ENCODE measurements around the gene SLC2A1. TPM values are rescaled to one million over a fixed set of nuclear protein-coding genes. Genes with fewer than 3 reads are reported as not detected.
A peak's percentile ranks its signal among the peaks of the same experiment; 100 is the strongest.

The SLC2A1 gene
- 45.9 TPM for polyA plus RNA-seq (2012; ENCODE audit: missing spikeins)

DNA sequence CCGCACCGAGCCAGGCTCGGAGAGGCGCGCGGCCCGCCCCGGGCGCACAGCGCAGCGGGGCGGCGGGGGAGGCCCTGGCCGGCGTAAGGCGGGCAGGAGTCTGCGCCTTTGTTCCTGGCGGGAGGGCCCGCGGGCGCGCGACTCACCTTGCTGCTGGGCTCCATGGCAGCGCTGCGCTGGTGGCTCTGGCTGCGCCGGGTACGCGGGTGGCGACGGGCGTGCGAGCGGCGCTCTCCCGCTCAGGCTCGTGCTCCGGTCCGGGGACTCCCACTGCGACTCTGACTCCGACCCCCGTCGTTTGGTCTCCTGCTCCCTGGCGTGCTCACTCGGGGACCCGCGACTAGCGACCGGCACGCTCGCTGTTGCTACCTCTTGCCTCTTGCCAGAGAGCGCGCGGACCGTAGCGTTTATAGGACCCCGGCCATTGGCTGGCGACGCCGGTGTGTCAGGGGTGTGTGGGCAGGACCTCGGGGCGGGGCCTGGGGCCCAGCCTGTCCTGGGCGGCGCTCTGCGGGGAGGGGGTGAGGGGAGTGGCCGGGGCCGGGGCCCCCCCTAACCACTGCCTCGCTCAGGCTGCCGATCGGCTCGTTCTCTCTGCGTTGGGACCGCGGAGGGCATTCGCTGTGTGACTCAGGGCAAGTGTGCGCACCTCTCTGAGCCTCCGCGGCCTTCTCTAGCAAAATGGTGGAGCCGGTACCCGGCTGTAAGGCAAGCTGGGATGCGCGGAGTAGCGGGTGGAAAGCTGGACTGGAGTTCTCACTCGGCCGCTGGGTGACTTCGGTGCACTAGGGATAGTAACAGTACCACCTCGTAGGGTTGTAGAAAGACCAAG is at the start of gene SLC2A1:
SLC2A1 (minus strand) TSS at position 381 of the 832 bp plus-strand sequence; CDS start at position 164, 217 bp downstream.
- peak; percentile 93 for FAIRE-seq
- TF ChIP-seq POLR2A (IDR thresholded peaks at IDR 0.05; ENCODE audit: low read depth, low read length) = peak; percentile 99
- TF ChIP-seq POLR2AphosphoS5 (IDR thresholded peaks at IDR 0.05; ENCODE audit: low read depth, low read length) = peak; percentile 97
- TF ChIP-seq TAF1 (IDR thresholded peaks at IDR 0.05; ENCODE audit: borderline replicate concordance, low read depth, low read length) = peak; percentile 94
- DNase-seq (ENCODE audit: insufficient read length) = peak; percentile 95

DNA sequence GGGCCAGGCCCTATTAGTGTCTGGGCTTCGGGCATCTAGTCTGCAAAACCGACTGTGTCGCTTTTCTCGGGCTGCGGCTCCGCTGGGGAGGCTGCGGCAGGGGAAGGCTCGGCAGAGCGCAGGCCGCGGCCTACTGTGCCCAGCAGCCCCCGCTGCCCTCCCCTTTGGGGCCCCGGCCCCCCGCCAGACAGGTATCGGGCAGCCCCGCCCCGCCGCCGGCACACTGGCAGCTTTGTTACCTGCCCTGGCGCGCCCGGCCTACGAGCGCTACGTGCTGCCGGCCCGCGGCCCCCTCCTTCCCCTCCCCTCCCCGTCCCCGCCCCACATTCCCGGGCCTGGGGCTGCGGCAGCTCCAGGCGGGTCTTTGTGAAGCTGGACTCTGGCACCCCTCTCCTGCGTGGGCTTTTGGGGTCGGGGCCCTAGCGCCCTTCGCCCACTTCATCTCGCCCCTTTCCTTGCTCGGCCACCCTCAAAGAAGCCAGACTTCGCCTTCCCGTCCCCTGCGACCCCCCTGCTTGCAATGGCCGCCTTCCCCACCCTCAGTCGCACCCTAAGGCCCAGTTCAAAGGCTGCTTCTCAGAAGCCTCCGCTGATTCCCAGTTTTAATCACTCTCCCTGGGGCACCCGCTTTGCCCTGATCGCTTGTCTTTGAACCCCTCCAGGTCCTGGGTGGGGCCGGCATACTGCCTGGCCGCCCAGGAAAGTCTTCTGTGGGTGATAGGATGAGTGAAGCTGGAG is 48.9 kb upstream of the SLC2A1 start:
- DNase-seq (ENCODE audit: insufficient read length) = no peak
- TF ChIP-seq POLR2A (IDR thresholded peaks at IDR 0.05; ENCODE audit: low read depth, low read length) (no peak), TAF1 (IDR thresholded peaks at IDR 0.05; ENCODE audit: borderline replicate concordance, low read depth, low read length) (no peak), POLR2AphosphoS5 (IDR thresholded peaks at IDR 0.05; ENCODE audit: low read depth, low read length) (no peak)
- no peak for FAIRE-seq

DNA sequence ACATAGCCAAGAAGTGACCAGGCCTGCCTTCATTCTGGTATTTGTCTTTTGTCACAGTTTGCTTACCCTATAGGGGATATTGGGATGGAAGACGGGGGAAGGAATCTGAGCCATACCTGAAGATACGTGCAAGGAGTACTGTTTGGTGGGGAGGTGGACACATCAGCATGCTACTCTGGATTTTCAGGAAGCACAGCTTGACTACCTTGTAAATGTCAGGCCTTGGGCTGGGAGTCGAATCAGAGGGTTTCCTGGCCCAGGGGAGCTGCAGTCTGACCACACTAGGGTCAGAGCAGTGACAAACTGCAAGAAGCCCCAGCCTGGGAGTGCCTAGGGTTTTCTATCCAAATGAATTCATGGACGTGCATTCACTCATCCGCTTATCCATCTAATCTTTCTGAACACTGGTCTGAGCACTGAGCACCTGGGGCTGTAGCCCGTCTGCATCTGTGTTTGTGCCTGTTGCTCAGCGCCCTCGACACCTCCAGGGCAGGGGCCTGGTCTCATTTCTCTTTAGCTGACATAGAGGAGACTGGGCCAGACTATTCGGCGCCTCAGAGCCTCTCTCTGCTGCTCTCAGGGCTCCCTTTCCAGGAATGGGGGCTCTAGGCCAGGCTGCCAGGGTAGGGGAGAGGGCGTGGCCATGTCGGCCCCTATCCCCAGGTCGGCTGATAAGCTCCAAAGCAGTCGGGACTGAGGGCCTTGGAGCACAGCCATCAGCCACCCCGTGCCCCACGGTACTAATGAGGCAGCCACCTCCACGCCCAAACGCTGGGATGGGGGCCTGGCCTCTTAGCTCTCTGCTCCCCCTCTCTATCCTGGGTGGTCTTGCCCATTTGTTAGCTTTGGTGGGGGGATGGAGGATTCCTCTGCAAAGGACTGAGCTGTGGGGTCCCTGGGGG is 47.0 kb upstream of the SLC2A1 start:
- no peak for FAIRE-seq
- no peak for DNase-seq (ENCODE audit: insufficient read length)
- TF ChIP-seq POLR2AphosphoS5 (IDR thresholded peaks at IDR 0.05; ENCODE audit: low read depth, low read length) (no peak), TAF1 (IDR thresholded peaks at IDR 0.05; ENCODE audit: borderline replicate concordance, low read depth, low read length) (no peak), POLR2A (IDR thresholded peaks at IDR 0.05; ENCODE audit: low read depth, low read length) (no peak)

DNA sequence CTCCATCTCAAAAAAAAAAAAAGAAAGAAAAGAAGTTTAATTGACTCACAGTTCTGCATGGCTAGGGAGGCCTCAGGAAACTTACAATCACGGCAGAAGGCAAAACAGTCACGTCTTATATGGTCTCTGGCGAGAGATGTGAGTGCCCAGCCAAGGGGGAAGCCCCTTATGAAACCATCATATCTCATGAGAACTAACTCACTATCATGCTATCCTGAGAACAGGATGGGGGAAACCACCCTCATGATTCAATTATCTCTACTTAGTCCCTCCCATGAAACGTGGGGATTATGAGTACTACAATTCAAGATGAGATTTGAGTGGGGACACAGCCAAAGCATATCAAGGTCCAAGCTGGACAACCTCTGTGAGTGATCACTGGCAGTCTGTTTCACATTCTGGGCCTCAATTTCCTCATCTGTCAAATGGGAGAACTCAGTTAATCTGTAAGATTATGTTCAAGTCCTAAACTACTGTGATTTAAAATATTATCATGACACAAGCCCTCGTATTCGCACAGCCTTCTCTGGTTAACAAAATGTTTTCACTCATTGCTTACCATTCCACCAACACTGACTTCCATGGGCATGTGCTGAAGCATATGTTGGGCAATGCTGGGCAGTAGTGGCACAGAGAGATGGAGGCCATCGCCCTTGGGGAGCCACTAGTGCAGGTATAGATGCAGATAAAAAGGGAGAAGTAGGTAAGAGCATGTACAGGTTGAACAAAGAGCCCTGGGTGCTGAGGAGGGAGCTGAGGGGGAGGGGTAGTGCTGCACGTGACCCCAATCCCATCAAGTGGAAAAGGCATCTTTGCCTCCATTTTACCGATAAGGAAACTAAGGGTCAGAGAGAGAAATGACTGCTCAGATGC is 46.2 kb upstream of the SLC2A1 start:
- DNase-seq (ENCODE audit: insufficient read length) (no peak), FAIRE-seq (no peak)
- TF ChIP-seq POLR2A (IDR thresholded peaks at IDR 0.05; ENCODE audit: low read depth, low read length) (no peak), TAF1 (IDR thresholded peaks at IDR 0.05; ENCODE audit: borderline replicate concordance, low read depth, low read length) (no peak), POLR2AphosphoS5 (IDR thresholded peaks at IDR 0.05; ENCODE audit: low read depth, low read length) (no peak)

DNA sequence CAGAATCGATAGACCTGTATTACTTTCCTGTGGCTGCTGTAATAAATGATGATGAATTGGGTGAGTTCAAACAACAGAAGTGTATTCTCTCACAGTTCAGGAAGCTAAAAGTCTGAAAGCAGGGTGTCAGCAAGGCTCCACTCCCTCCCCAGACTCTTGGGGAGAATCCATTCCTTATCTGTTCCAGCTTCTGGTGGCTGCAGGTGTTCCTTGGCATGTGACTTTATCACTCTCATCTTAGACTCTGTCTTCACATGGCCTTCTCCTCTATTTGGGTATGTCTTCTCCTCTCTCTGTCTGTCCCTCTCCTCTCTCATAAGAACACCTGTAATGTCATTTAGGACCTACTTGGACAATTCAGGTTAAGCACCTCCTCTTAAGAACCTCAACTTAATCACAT is 44.1 kb upstream of the SLC2A1 start:
- TF ChIP-seq TAF1 (IDR thresholded peaks at IDR 0.05; ENCODE audit: borderline replicate concordance, low read depth, low read length) (no peak), POLR2AphosphoS5 (IDR thresholded peaks at IDR 0.05; ENCODE audit: low read depth, low read length) (no peak), POLR2A (IDR thresholded peaks at IDR 0.05; ENCODE audit: low read depth, low read length) (no peak)
- no peak for FAIRE-seq
- DNase-seq (ENCODE audit: insufficient read length) = no peak

DNA sequence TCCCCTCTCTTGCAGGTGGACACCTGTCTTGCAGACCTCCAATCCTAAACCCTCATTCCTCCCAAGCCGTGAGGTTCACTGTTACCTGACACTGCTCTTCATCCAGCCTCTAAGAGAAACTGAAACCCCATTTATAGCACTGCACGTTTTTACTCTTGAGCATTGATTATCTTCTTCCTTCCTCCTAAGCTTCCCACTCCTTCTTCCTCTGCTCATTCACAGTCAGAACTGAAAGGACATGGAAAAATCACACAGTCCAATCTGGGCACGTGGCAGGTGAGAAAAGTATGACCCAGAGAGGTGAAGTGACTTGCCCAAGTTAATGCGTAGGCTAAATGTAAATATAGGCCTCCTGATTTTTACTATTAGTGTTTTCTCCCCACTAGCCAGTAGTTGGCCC is 43.4 kb upstream of the SLC2A1 start:
- TF ChIP-seq POLR2A (IDR thresholded peaks at IDR 0.05; ENCODE audit: low read depth, low read length) = no peak
- TF ChIP-seq TAF1 (IDR thresholded peaks at IDR 0.05; ENCODE audit: borderline replicate concordance, low read depth, low read length) = no peak
- TF ChIP-seq POLR2AphosphoS5 (IDR thresholded peaks at IDR 0.05; ENCODE audit: low read depth, low read length) = no peak
- peak; percentile 40 for FAIRE-seq

DNA sequence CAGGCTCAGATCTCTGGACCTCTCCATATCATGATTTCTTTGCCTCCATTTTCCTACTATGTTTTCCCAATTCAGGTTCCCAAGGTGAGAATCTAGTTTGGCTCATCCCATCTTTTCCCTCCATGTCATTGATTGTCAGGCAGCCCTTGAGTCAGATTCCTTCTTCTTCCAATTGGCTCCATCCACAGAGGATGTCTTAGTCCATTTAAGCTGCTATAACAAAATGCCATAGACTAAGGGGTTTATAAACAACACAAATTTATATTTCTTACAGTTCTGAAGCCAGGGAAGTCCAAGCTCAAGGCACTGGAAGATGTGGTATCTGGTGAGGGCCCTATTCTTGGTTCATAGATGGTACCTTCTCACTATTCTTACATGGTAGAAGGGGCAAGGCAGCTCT is 42.8 kb upstream of the SLC2A1 start:
- DNase-seq (ENCODE audit: insufficient read length) (no peak), FAIRE-seq (no peak)
- TF ChIP-seq POLR2A (IDR thresholded peaks at IDR 0.05; ENCODE audit: low read depth, low read length) = no peak
- no peak for TF ChIP-seq TAF1 (IDR thresholded peaks at IDR 0.05; ENCODE audit: borderline replicate concordance, low read depth, low read length)
- no peak for TF ChIP-seq POLR2AphosphoS5 (IDR thresholded peaks at IDR 0.05; ENCODE audit: low read depth, low read length)

More for the DNA sequence above, 43.4 kb upstream of the SLC2A1 start:
- DNase-seq (ENCODE audit: insufficient read length) = no peak

DNA sequence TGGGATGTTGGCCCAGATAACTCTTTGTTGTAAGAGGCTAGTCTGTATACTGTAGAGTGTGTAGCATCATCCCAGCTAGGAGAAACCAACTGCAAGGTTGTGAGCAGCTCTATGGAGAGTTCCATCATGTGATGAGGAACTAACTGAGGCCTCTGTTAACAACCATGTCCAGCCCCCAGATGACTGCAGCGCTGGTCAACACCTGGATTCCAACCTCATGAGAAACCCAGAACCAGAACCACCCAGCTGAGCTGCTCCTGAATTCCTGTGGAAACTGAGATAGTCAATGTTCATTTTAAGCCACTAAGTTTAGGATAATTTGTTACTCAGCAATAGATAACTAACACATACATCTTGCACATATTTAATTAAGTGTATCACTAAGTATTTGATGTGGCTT is 41.6 kb upstream of the SLC2A1 start:
- FAIRE-seq = no peak
- no peak for TF ChIP-seq POLR2A (IDR thresholded peaks at IDR 0.05; ENCODE audit: low read depth, low read length)
- no peak for TF ChIP-seq POLR2AphosphoS5 (IDR thresholded peaks at IDR 0.05; ENCODE audit: low read depth, low read length)
- no peak for TF ChIP-seq TAF1 (IDR thresholded peaks at IDR 0.05; ENCODE audit: borderline replicate concordance, low read depth, low read length)

DNA sequence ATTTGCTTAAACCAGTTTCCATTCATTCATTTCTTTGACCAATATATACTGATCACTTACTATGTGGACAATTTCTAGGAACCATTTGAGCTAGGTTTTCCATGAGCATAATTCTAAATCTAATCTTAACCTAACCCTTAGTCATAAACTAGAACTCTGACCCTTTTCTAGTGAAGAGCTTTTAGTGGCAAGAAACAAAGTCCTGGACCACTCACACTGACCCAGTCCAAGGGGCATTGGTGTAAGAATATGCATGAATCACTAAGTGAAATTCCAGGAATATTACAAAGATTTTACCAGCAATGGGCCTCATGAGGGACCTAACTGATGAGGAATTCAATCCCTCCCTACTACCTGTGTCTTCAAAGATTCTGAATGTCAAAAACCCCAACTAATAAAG is 40.6 kb upstream of the SLC2A1 start:
- TF ChIP-seq POLR2AphosphoS5 (IDR thresholded peaks at IDR 0.05; ENCODE audit: low read depth, low read length) (no peak), TAF1 (IDR thresholded peaks at IDR 0.05; ENCODE audit: borderline replicate concordance, low read depth, low read length) (no peak), POLR2A (IDR thresholded peaks at IDR 0.05; ENCODE audit: low read depth, low read length) (no peak)
- FAIRE-seq = no peak
- no peak for DNase-seq (ENCODE audit: insufficient read length)

More for the DNA sequence above, 41.6 kb upstream of the SLC2A1 start:
- DNase-seq (ENCODE audit: insufficient read length) = no peak

DNA sequence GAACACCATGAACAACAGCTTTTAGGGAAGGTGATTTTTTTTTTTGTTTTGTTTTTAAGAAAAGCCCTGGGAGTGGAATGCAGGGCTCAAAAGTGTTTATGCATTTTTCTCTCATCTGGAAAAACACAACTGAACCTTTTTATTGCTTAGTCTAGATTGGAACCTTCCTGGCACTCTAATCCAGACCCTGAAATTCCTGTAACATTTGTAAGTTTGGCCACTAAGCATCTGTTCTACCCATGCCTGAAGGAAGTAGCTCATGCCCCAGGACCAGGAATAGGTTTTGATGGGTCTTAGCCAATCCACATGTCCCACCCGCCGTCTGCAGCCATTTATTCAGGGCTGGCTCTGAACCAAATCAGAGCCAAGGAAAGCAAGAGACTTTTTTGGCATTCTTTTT is 39.7 kb upstream of the SLC2A1 start:
- FAIRE-seq = no peak
- DNase-seq (ENCODE audit: insufficient read length) = no peak
- TF ChIP-seq TAF1 (IDR thresholded peaks at IDR 0.05; ENCODE audit: borderline replicate concordance, low read depth, low read length) (no peak), POLR2AphosphoS5 (IDR thresholded peaks at IDR 0.05; ENCODE audit: low read depth, low read length) (no peak), POLR2A (IDR thresholded peaks at IDR 0.05; ENCODE audit: low read depth, low read length) (no peak)
